Measurements from ENCODE around the gene COPE.

- TF ChIP-seq CTCF (IDR thresholded peaks at IDR 0.05) (no peak), EP300 (IDR thresholded peaks at IDR 0.05; ENCODE audit: low read depth) (no peak)
Observed at GRCh38 chr19:18949858-18950257, 30.7 kb upstream of the COPE start.

All from transverse colon (tissue), 3 donors.